GM18861 (cell line): ENCODE measurements around the gene OLFM1.

Experiments
- ATAC-seq: cut with Tn5 transposase; IDR thresholded peaks from one replicate; pipeline ENCODE4 v1.9.1; 2021; ENCODE audit not compliant: unreplicated experiment

The OLFM1 gene

GRCh38 chr9:135087489-135087792 is at the start of gene OLFM1:
TSS of gene OLFM1 (plus strand) at chr9:135087668. CDS start at chr9:135087990, 322 bp downstream.
- no peak for ATAC-seq

- no peak for ATAC-seq
Observed at GRCh38 chr9:135038331-135038730, 49.1 kb upstream of the OLFM1 start.

GRCh38 chr9:135038826-135039225 is 48.6 kb upstream of the OLFM1 start:
- no peak for ATAC-seq

GRCh38 chr9:135039266-135039870 is 48.1 kb upstream of the OLFM1 start:
- ATAC-seq, result no peak

- ATAC-seq, result no peak
Observed at GRCh38 chr9:135039916-135040645, 47.4 kb upstream of the OLFM1 start.

GRCh38 chr9:135040892-135041291 is 46.6 kb upstream of the OLFM1 start:
- no peak for ATAC-seq

GRCh38 chr9:135043345-135043744 is 44.1 kb upstream of the OLFM1 start:
- ATAC-seq, result no peak

GRCh38 chr9:135045264-135045927 is 42.1 kb upstream of the OLFM1 start:
- ATAC-seq, result no peak

GRCh38 chr9:135045928-135046738 is 41.3 kb upstream of the OLFM1 start:
- ATAC-seq, result no peak

- no peak for ATAC-seq
Observed at GRCh38 chr9:135046739-135047350, 40.6 kb upstream of the OLFM1 start.

GRCh38 chr9:135047521-135047920 is 39.9 kb upstream of the OLFM1 start:
- no peak for ATAC-seq

GRCh38 chr9:135048046-135048757 is 39.3 kb upstream of the OLFM1 start:
- ATAC-seq, result no peak

GRCh38 chr9:135048758-135049444 is 38.6 kb upstream of the OLFM1 start:
- no peak for ATAC-seq

- no peak for ATAC-seq
Observed at GRCh38 chr9:135049460-135049859, 38.0 kb upstream of the OLFM1 start.

- no peak for ATAC-seq
Observed at GRCh38 chr9:135050072-135050990, 37.1 kb upstream of the OLFM1 start.

- no peak for ATAC-seq
Observed at GRCh38 chr9:135051316-135052038, 36.0 kb upstream of the OLFM1 start.

GRCh38 chr9:135053133-135053532 is 34.3 kb upstream of the OLFM1 start:
- ATAC-seq, result no peak

GRCh38 chr9:135055181-135055580 is 32.3 kb upstream of the OLFM1 start:
- ATAC-seq, result no peak
